ENCODE results near the gene MANSC1. TPM values are rescaled to one million over a fixed set of nuclear protein-coding genes. Genes with fewer than 3 reads are reported as not detected.

Gene MANSC1
- total RNA-seq, 1 experiment from 2014 or later, result 10.0 TPM

DNA sequence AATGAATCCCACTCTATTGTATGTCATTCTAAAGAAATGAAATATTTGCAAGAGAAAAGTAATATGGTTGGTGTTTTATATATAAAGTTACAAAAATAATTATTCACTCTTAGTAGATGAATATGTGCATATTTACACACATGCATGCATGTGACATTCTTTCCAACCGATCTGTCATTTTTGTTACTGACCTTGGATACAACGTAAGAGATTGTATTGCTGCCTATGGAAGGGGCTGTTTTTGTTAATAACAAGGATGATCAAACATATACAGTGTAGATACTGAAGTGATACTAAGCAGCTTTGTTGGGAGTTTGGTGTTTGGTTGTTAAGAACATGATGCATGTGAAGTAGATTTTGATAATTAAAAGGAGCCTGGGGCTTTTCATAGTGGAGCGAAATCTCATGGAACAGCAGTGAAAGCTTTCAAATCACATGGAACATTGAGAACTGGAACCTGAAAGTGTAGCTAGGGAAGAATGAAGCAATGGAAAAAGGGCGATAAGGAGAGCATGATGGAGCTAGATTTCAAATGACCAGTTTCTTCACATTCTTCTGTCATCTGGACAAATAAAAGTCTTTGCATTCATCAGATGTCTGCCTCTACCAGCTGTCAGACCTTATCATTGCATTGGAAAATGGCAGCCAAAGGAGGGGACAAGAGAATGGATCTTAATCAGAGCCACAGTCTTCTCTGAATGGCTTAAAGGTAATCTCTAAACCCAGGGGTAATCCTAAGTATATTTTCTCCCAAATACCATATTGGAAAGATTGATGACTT lies 16.8 kb upstream of the MANSC1 start:
- BruUV-seq (replicated peaks), result no TSS peak
- CTCF ChIA-PET, result no interaction called here
- ATAC-seq (no peak), DNase-seq (ENCODE audit: low read depth, low spot score) (no peak)
- in situ Hi-C loops (cut with HindIII; ENCODE audit: low pct_unique_long_range_greater_than_20kb, low sequenced_read_pairs) (no loop called here), intact Hi-C loops (cut with micrococcal nuclease; ENCODE audit: unreplicated experiment) (no loop called here)
- Histone ChIP-seq H3K27me3 (ENCODE audit: control insufficient read depth, insufficient read depth, low read length) (no peaks in the 10 kb centered on the region), H3K4me3 (ENCODE audit: low read depth in 2 of 2, low read length in 2 of 2) (no peak overlapping the region), H3K36me3 (ENCODE audit: control insufficient read depth, insufficient read depth, low read length) (no peaks in the 10 kb centered on the region), H3K27ac (ENCODE audit: low read length) (no peak overlapping the region), H3K9me3 (ENCODE audit: control insufficient read depth, insufficient read depth, low read depth, low read length) (no peaks in the 10 kb centered on the region), H3K4me1 (ENCODE audit: control insufficient read depth, insufficient read depth, low read length) (no peaks in the 10 kb centered on the region)
- POLR2A ChIA-PET, result interaction anchor here (0.5 kb wide), 1 partner anchor 22 kb away, joined by 10 read pairs; no protein-coding TSS in a partner anchor
- TF ChIP-seq, protein P1, sequence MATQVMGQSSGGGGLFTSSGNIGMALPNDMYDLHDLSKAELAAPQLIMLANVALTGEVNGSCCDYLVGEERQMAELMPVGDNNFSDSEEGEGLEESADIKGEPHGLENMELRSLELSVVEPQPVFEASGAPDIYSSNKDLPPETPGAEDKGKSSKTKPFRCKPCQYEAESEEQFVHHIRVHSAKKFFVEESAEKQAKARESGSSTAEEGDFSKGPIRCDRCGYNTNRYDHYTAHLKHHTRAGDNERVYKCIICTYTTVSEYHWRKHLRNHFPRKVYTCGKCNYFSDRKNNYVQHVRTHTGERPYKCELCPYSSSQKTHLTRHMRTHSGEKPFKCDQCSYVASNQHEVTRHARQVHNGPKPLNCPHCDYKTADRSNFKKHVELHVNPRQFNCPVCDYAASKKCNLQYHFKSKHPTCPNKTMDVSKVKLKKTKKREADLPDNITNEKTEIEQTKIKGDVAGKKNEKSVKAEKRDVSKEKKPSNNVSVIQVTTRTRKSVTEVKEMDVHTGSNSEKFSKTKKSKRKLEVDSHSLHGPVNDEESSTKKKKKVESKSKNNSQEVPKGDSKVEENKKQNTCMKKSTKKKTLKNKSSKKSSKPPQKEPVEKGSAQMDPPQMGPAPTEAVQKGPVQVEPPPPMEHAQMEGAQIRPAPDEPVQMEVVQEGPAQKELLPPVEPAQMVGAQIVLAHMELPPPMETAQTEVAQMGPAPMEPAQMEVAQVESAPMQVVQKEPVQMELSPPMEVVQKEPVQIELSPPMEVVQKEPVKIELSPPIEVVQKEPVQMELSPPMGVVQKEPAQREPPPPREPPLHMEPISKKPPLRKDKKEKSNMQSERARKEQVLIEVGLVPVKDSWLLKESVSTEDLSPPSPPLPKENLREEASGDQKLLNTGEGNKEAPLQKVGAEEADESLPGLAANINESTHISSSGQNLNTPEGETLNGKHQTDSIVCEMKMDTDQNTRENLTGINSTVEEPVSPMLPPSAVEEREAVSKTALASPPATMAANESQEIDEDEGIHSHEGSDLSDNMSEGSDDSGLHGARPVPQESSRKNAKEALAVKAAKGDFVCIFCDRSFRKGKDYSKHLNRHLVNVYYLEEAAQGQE (IDR thresholded peaks at IDR 0.05; ENCODE audit: insufficient read depth in 1 of 2, low read depth in 2 of 2, low read length in 1 of 2), result no peak
- TF ChIP-seq POLR2AphosphoS5 (IDR thresholded peaks at IDR 0.05; ENCODE audit: low read depth, low read length), result no peak
- no peak for TF ChIP-seq TCF7L2 (IDR thresholded peaks at IDR 0.05; ENCODE audit: low read depth, low read length)
- no peak for TF ChIP-seq SIN3A (IDR thresholded peaks at IDR 0.05; ENCODE audit: borderline replicate concordance, insufficient read depth, low read depth, low read length)
- TF ChIP-seq, protein P2, sequence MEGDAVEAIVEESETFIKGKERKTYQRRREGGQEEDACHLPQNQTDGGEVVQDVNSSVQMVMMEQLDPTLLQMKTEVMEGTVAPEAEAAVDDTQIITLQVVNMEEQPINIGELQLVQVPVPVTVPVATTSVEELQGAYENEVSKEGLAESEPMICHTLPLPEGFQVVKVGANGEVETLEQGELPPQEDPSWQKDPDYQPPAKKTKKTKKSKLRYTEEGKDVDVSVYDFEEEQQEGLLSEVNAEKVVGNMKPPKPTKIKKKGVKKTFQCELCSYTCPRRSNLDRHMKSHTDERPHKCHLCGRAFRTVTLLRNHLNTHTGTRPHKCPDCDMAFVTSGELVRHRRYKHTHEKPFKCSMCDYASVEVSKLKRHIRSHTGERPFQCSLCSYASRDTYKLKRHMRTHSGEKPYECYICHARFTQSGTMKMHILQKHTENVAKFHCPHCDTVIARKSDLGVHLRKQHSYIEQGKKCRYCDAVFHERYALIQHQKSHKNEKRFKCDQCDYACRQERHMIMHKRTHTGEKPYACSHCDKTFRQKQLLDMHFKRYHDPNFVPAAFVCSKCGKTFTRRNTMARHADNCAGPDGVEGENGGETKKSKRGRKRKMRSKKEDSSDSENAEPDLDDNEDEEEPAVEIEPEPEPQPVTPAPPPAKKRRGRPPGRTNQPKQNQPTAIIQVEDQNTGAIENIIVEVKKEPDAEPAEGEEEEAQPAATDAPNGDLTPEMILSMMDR (IDR thresholded peaks at IDR 0.05), result no peak

DNA sequence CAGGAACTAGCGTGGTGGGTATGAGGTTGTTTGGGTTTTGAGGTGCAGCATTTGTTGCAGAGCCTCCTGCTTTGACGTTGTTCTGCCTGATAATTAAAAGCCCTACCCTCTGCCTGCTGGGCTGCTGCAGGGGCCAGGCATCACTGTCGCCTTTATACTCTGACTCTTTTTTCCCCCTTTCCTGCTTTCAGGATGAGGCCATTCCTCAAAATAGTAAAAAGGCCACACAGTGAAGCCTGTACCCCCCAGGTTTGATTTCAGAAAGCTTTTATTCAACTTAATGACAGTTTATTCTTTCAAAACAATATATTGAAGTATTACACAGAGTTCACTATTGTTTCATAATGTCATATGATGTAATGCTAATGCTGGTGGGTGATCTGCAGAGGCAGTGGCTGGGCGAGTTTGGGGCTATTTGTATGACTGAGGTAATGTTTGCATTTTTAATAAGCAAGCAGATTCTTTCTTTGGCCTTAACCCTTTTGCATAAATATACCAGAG lies 15.9 kb upstream of the MANSC1 start:
- in situ Hi-C loops (cut with HindIII; ENCODE audit: low pct_unique_long_range_greater_than_20kb, low sequenced_read_pairs) (no loop called here), intact Hi-C loops (cut with micrococcal nuclease; ENCODE audit: unreplicated experiment) (no loop called here)
- H3K9me3 ChIP-seq (ENCODE audit: control insufficient read depth, insufficient read depth, low read depth, low read length), result no peaks in the 10 kb centered on the region
- TSS peak; percentile 32 for BruUV-seq (replicated peaks)
- ATAC-seq (no peak), DNase-seq (ENCODE audit: low read depth, low spot score) (no peak)
- no peak overlapping the region for H3K27ac ChIP-seq (ENCODE audit: low read length)
- ChIA-PET CTCF (no interaction called here), POLR2A (no interaction called here)
- no peak overlapping the region for H3K4me3 ChIP-seq (ENCODE audit: low read depth in 2 of 2, low read length in 2 of 2)
- no peaks in the 10 kb centered on the region for H3K4me1 ChIP-seq (ENCODE audit: control insufficient read depth, insufficient read depth, low read length)
- H3K27me3 ChIP-seq (ENCODE audit: control insufficient read depth, insufficient read depth, low read length), result no peaks in the 10 kb centered on the region
- TF ChIP-seq SIN3A (IDR thresholded peaks at IDR 0.05; ENCODE audit: borderline replicate concordance, insufficient read depth, low read depth, low read length) (no peak), TCF7L2 (IDR thresholded peaks at IDR 0.05; ENCODE audit: low read depth, low read length) (no peak), POLR2AphosphoS5 (IDR thresholded peaks at IDR 0.05; ENCODE audit: low read depth, low read length) (no peak)
- TF ChIP-seq, protein P2 (IDR thresholded peaks at IDR 0.05), result no peak
- TF ChIP-seq, protein P1 (IDR thresholded peaks at IDR 0.05; ENCODE audit: insufficient read depth in 1 of 2, low read depth in 2 of 2, low read length in 1 of 2), result no peak
- H3K36me3 ChIP-seq (ENCODE audit: control insufficient read depth, insufficient read depth, low read length), result no peaks in the 10 kb centered on the region

Measured in Panc1 (cell line).